HCT116 (cell line): ENCODE results near the gene KIAA1549. TPM values are rescaled to one million over a fixed set of nuclear protein-coding genes. Genes with fewer than 3 reads are reported as not detected.

Source experiments
- ATAC-seq: fragments of 200-7000 bp; cut with Tn5 transposase; 2 replicates; pipeline ENCODE4 v1.9.1; 2020; ENCODE audit warnings: mild to moderate bottlenecking, moderate library complexity
- BruUV-seq: library from RNA; stranded (reverse); fragments of 400-500 nt; replicated peaks from 2 replicates; lab custom pipeline; 2021; lab: Mats Ljungman, UMichigan
- CTCF ChIA-PET: fragments of 300-600 bp; sonication (Branson Sonifier 250); formaldehyde crosslinking; loops from one replicate; lab custom pipeline; 2021; ENCODE audit warnings: antibody characterized with exemption; lab: Charles Lee
- POLR2A ChIA-PET: fragments of 300-600, 350-600 bp; sonication (Branson Sonifier 250); formaldehyde crosslinking; loops from one replicate; lab custom pipeline; 2021; ENCODE audit warnings: antibody characterized with exemption; lab: Charles Lee
- RAD21 ChIA-PET, 2 experiments: fragments of 300-600 bp; sonication (Branson Sonifier 250); formaldehyde crosslinking; loops; one replicate each; lab custom pipeline; 2023; ENCODE audit warnings: low total read pairs in 2 of 2; ENCODE audit not compliant: uncharacterized antibody in 2 of 2, unreplicated experiment in 2 of 2, low non-redundant PET in 1 of 2; lab: Charles Lee
- DNase-seq: peaks from one replicate; pipeline ENCODE4 v3.0.0-alpha.2; 2010; ENCODE audit warnings: low read depth, low spot score
- H2AFZ ChIP-seq: fragments of 200-600 bp; shearing (Covaris generic), sonication (generic); 2 replicates; pipeline ENCODE4 v1.6.1; 2017; ENCODE audit warnings: low read depth, mixed run types, mixed read lengths, antibody characterized with exemption, low read length; ENCODE audit not compliant: poor library complexity, severe bottlenecking
- H3K27ac ChIP-seq: 2 replicates; pipeline ENCODE4 v1.5.1; 2012; ENCODE audit warnings: low read depth, low read length
- H3K27me3 ChIP-seq: fragments of 200-600 bp; sonication (generic); 2 replicates; pipeline ENCODE4 v1.6.1; 2016; ENCODE audit warnings: mixed run types, low read length, mixed read lengths; ENCODE audit not compliant: insufficient read depth
- H3K36me3 ChIP-seq, 2 experiments: fragments of 200-500 bp in 1 of 2; fragments of 200-600 bp in 1 of 2; sonication (Bioruptor generic) in 1 of 2; sonication (generic) in 1 of 2; 2 replicates each; pipeline versions ENCODE4 v1.5.1 to v1.6.1; 2014 to 2016; ENCODE audit warnings: low read length in 2 of 2, inconsistent platforms in 1 of 2, mixed read lengths in 1 of 2, mixed run types in 1 of 2; ENCODE audit not compliant: insufficient read depth in 2 of 2, control insufficient read depth in 1 of 2
- H3K4me1 ChIP-seq, 2 experiments: fragments of 200-600 bp in 1 of 2; sonication (generic) in 1 of 2; 2 replicates each; pipeline versions ENCODE4 v1.5.1 to v1.6.1; 2012 to 2017; ENCODE audit warnings: low read length in 2 of 2, inconsistent platforms in 1 of 2, mild to moderate bottlenecking in 1 of 2, mixed read lengths in 1 of 2, mixed run types in 1 of 2, moderate library complexity in 1 of 2; ENCODE audit not compliant: insufficient read depth in 2 of 2, control insufficient read depth in 1 of 2
- H3K4me2 ChIP-seq: fragments of 200-600 bp; sonication (generic); 2 replicates; pipeline ENCODE4 v1.6.1; 2017; ENCODE audit warnings: mixed run types, low read length, mixed read lengths
- H3K4me3 ChIP-seq, 2 experiments: fragments of 200-600 bp in 1 of 2; sonication (generic) in 1 of 2; replicated peaks in 1 of 2; 2 replicates each; pipeline ENCODE4 v1.5.1; 2011 to 2016; ENCODE audit warnings: low read length in 2 of 2, control low read depth in 1 of 2, low read depth in 1 of 2, mild to moderate bottlenecking in 1 of 2, mixed read lengths in 1 of 2, mixed run types in 1 of 2
- H3K79me2 ChIP-seq: fragments of 200-600 bp; sonication (generic); 2 replicates; pipeline ENCODE4 v1.6.1; 2017; ENCODE audit warnings: mild to moderate bottlenecking, mixed run types, low read length, moderate library complexity, mixed read lengths; ENCODE audit not compliant: insufficient read depth
- H3K9ac ChIP-seq: fragments of 200-600 bp; sonication (generic); 2 replicates; pipeline ENCODE4 v1.6.1; 2016; ENCODE audit warnings: low read length, mixed read lengths
- H3K9me2 ChIP-seq: fragments of 200-600 bp; sonication (generic), shearing (Covaris generic); 2 replicates; pipeline ENCODE4 v1.6.1; 2017; ENCODE audit warnings: mixed run types, mild to moderate bottlenecking, moderate library complexity; ENCODE audit not compliant: insufficient read depth
- H3K9me3 ChIP-seq, 2 experiments: fragments of 200-500 bp in 1 of 2; fragments of 200-600 bp in 1 of 2; sonication (Bioruptor generic) in 1 of 2; sonication (generic) in 1 of 2; 2 replicates each; pipeline ENCODE4 v1.6.1; 2014 to 2017; ENCODE audit warnings: low read length in 2 of 2, mixed read lengths in 2 of 2, inconsistent platforms in 1 of 2, low read depth in 1 of 2, mild to moderate bottlenecking in 1 of 2, mixed run types in 1 of 2, moderate library complexity in 1 of 2; ENCODE audit not compliant: control insufficient read depth in 1 of 2, insufficient read depth in 1 of 2
- H4K20me1 ChIP-seq: fragments of 200-600 bp; sonication (generic), shearing (Covaris generic); 2 replicates; pipeline ENCODE4 v1.6.1; 2017; ENCODE audit warnings: mixed run types, mild to moderate bottlenecking, moderate library complexity; ENCODE audit not compliant: insufficient read depth
- CBX3 ChIP-seq: IDR thresholded peaks from 2 replicates; pipeline ENCODE4 v1.6.1; 2012; ENCODE audit warnings: low read depth
- CEBPB ChIP-seq: IDR thresholded peaks from 2 replicates; pipeline ENCODE4 v1.6.1; 2012; ENCODE audit warnings: low read depth
- CTCF ChIP-seq, 3 experiments: fragments of 200-600 bp in 1 of 3; sonication (generic) in 1 of 3; IDR thresholded peaks in 2 of 3; conservative IDR thresholded peaks in 1 of 3; 2 replicates each; pipeline ENCODE4 v1.5.1; 2012 to 2017; ENCODE audit warnings: low read depth in 2 of 3, low read length in 2 of 3, antibody characterized with exemption in 1 of 3, borderline replicate concordance in 1 of 3, control low read depth in 1 of 3, mild to moderate bottlenecking in 1 of 3, mixed read lengths in 1 of 3, mixed run types in 1 of 3, moderate library complexity in 1 of 3; ENCODE audit not compliant: insufficient read depth in 1 of 3
- EGR1 ChIP-seq: IDR thresholded peaks from 2 replicates; pipeline ENCODE4 v1.6.1; 2012; ENCODE audit warnings: low read depth
- ELF1 ChIP-seq: IDR thresholded peaks from 2 replicates; pipeline ENCODE4 v1.6.1; 2012; ENCODE audit warnings: low read depth, borderline replicate concordance
- EZH2 ChIP-seq: fragments of 200-600 bp; sonication (generic); IDR thresholded peaks from 2 replicates; pipeline ENCODE4 v1.6.1; 2017; ENCODE audit warnings: antibody characterized with exemption, mixed run types
- EZH2phosphoT487 ChIP-seq: fragments of 200-600 bp; IDR thresholded peaks from 2 replicates; pipeline ENCODE4 v1.6.1; 2018; ENCODE audit warnings: antibody characterized with exemption, borderline replicate concordance
- JUND ChIP-seq: IDR thresholded peaks from 2 replicates; pipeline ENCODE4 v1.6.1; 2012
- POLR2AphosphoS5 ChIP-seq: IDR thresholded peaks from 2 replicates; pipeline ENCODE4 v1.6.1; 2011; ENCODE audit warnings: mild to moderate bottlenecking, low read depth, low read length, moderate library complexity
- RAD21 ChIP-seq: IDR thresholded peaks from 2 replicates; pipeline ENCODE4 v1.6.1; 2012; ENCODE audit warnings: low read depth, mild to moderate bottlenecking
- SIN3A ChIP-seq: IDR thresholded peaks from 2 replicates; pipeline ENCODE4 v1.6.1; 2012; ENCODE audit warnings: low read depth
- SP1 ChIP-seq: IDR thresholded peaks from 2 replicates; pipeline ENCODE4 v1.6.1; 2012; ENCODE audit warnings: low read depth
- SRF ChIP-seq: IDR thresholded peaks from 2 replicates; pipeline ENCODE4 v1.6.1; 2012; ENCODE audit warnings: low read depth
- TCF7L2 ChIP-seq: IDR thresholded peaks from 2 replicates; pipeline ENCODE4 v1.7.0; 2011; ENCODE audit warnings: borderline replicate concordance, inconsistent platforms; ENCODE audit not compliant: insufficient read depth, insufficient read length; ENCODE audit errors: extremely low read depth
- YY1 ChIP-seq: IDR thresholded peaks from 2 replicates; pipeline ENCODE4 v1.6.1; 2011; ENCODE audit warnings: low read length, low read depth, moderate library complexity, mild to moderate bottlenecking; ENCODE audit not compliant: insufficient replicate concordance; ENCODE audit errors: extremely low read depth
- ZFX ChIP-seq: fragments of 450-650 bp; IDR thresholded peaks from 2 replicates; pipeline ENCODE4 v1.6.1; 2017
- ZNF274 ChIP-seq: fragments of 200-500 bp; sonication (Bioruptor generic); IDR thresholded peaks from 2 replicates; pipeline ENCODE4 v1.6.1; 2014; ENCODE audit warnings: mild to moderate bottlenecking, low read depth, low read length, inconsistent platforms
- intact Hi-C: fragments of 100-400 bp; cut with micrococcal nuclease; formaldehyde crosslinking; loops from 2 replicates; pipeline ENCODE4 v1.10.0; 2022
- total RNA-seq: library from RNA; stranded (reverse); gene quantifications from one replicate; pipeline ENCODE4 v1.2.1, GENCODE V29; 2021; ENCODE audit not compliant: unreplicated experiment

KIAA1549 gene
- total RNA-seq, 1 experiment from 2014 or later: 3.9 TPM

- no peak overlapping the region for H2AFZ ChIP-seq
- H3K4me3 ChIP-seq: no peak overlapping the region
- no peaks in the 10 kb centered on the region for H3K79me2 ChIP-seq
- no peaks in the 10 kb centered on the region for H3K27me3 ChIP-seq
- no peaks in the 10 kb centered on the region for H4K20me1 ChIP-seq
- no peak for ATAC-seq
- DNase-seq: no peak
- H3K4me2 ChIP-seq: no peak overlapping the region
- no TSS peak for BruUV-seq
- 0 out of 4 replicates have a peak, but pooled peaks cover 0 to 3% of the 10 kb centered on the region in 2 experiments for H3K4me1 ChIP-seq
- no peak overlapping the region for H3K27ac ChIP-seq
- RAD21 ChIA-PET: interaction anchor here (0.6 to 1.1 kb wide), 2 partner anchors 145 to 188 kb away, joined by 3 to 5 read pairs; no protein-coding TSS in a partner anchor
- CTCF ChIA-PET: interaction anchor here (0.6 to 2.0 kb wide), 25 partner anchors 8 to 240 kb away, joined by 3 to 29 read pairs (median 4); partner anchors contain the start of gene KIAA1549
- no peaks in the 10 kb centered on the region for H3K9me3 ChIP-seq
- TF ChIP-seq CTCF (IDR thresholded peaks at IDR 0.05 in 2 of 3, conservative IDR thresholded peaks at IDR 0.05 in 1 of 3; ENCODE audit: borderline replicate concordance in 1 of 3, insufficient read depth in 1 of 3, low read depth in 2 of 3, low read length in 2 of 3) (no peak), ZNF274 (no peak), SP1 (no peak), SRF (no peak), EGR1 (no peak), EZH2 (no peak), EZH2phosphoT487 (no peak), POLR2AphosphoS5 (no peak), SIN3A (no peak), ZFX (no peak), RAD21 (no peak), CEBPB (no peak), CBX3 (no peak), ELF1 (no peak), JUND (no peak), YY1 (no peak), TCF7L2 (no peak)
- no peaks in the 10 kb centered on the region for H3K9me2 ChIP-seq
- no peaks in the 10 kb centered on the region for H3K36me3 ChIP-seq
- H3K9ac ChIP-seq: no peak overlapping the region
- intact Hi-C loops: loop anchor here (2.0 kb wide), 1 partner anchor 94 kb away; the partner anchor contains the start of gene KIAA1549
- POLR2A ChIA-PET: interaction anchor here (1.0 kb wide), 1 partner anchor 93 kb away, joined by 3 read pairs; no protein-coding TSS in a partner anchor
These were observed 94.0 kb downstream of the KIAA1549 start for GRCh38 chr7:138887085-138887710.
